ENCODE results near the gene SKA3. TPM values are rescaled to one million over a fixed set of nuclear protein-coding genes. Genes with fewer than 3 reads are reported as not detected.
"Not testable (repeated sequence)": the region's sequence is repeated elsewhere in the genome, so short reads cannot be mapped to it uniquely, and the experiment has no call there.

SKA3 gene
- total RNA-seq, 1 donor from 2014 or later, result 0.60 TPM

GRCh38 chr13:21216332-21216731, 40.0 kb upstream of the SKA3 start:
- no peak overlapping the region for H3K4me3 ChIP-seq
- peaks cover 14% of the 10 kb centered on the region for H3K9me3 ChIP-seq (replicated peaks)
- no peak overlapping the region for H3K27ac ChIP-seq (replicated peaks)
- peaks cover 23% of the 10 kb centered on the region for H3K27me3 ChIP-seq (ENCODE audit: low read depth)
- DNase-seq, result no peak
- intact Hi-C loops (cut with micrococcal nuclease), result no loop called here
- no peak for TF ChIP-seq CTCF (IDR thresholded peaks at IDR 0.05; ENCODE audit: borderline replicate concordance)
- H3K36me3 ChIP-seq, result no peaks in the 10 kb centered on the region
- H3K4me1 ChIP-seq, result no peaks in the 10 kb centered on the region

GRCh38 chr13:21215419-21215818, 39.1 kb upstream of the SKA3 start:
- H3K4me1 ChIP-seq; H3K36me3 ChIP-seq; intact Hi-C loops (cut with micrococcal nuclease); H3K27ac ChIP-seq (replicated peaks); H3K9me3 ChIP-seq (replicated peaks); DNase-seq; H3K4me3 ChIP-seq: not testable (repeated sequence)
- H3K27me3 ChIP-seq (ENCODE audit: low read depth), result peaks cover 32% of the 10 kb centered on the region

GRCh38 chr13:21212138-21212775, 35.9 kb upstream of the SKA3 start:
- H3K9me3 ChIP-seq (replicated peaks), result peaks cover 5% of the 10 kb centered on the region
- no peak for TF ChIP-seq CTCF (IDR thresholded peaks at IDR 0.05; ENCODE audit: borderline replicate concordance)
- peaks cover 34% of the 10 kb centered on the region for H3K27me3 ChIP-seq (ENCODE audit: low read depth)
- no peaks in the 10 kb centered on the region for H3K4me1 ChIP-seq
- no peaks in the 10 kb centered on the region for H3K36me3 ChIP-seq
- intact Hi-C loops (cut with micrococcal nuclease), result no loop called here
- DNase-seq, result no peak
- H3K4me3 ChIP-seq, result no peak overlapping the region
- no peak overlapping the region for H3K27ac ChIP-seq (replicated peaks)

- intact Hi-C loops (cut with micrococcal nuclease), result no loop called here
- Histone ChIP-seq H3K27ac (replicated peaks) (no peak overlapping the region), H3K4me1 (no peaks in the 10 kb centered on the region), H3K36me3 (no peaks in the 10 kb centered on the region), H3K27me3 (ENCODE audit: low read depth) (peaks cover 25% of the 10 kb centered on the region), H3K4me3 (no peak overlapping the region), H3K9me3 (replicated peaks) (peaks cover 5% of the 10 kb centered on the region)
- DNase-seq, result no peak
- no peak for TF ChIP-seq CTCF (IDR thresholded peaks at IDR 0.05; ENCODE audit: borderline replicate concordance)
Observed at GRCh38 chr13:21208652-21209154, 32.4 kb upstream of the SKA3 start.

GRCh38 chr13:21202767-21203531, 26.6 kb upstream of the SKA3 start:
- no peaks in the 10 kb centered on the region for H3K27me3 ChIP-seq (ENCODE audit: low read depth)
- DNase-seq, result no peak
- H3K9me3 ChIP-seq (replicated peaks), result peaks cover 4% of the 10 kb centered on the region
- no peaks in the 10 kb centered on the region for H3K4me1 ChIP-seq
- no peak overlapping the region for H3K4me3 ChIP-seq
- no peak for TF ChIP-seq CTCF (IDR thresholded peaks at IDR 0.05; ENCODE audit: borderline replicate concordance)
- intact Hi-C loops (cut with micrococcal nuclease), result no loop called here
- H3K36me3 ChIP-seq, result no peaks in the 10 kb centered on the region
- H3K27ac ChIP-seq (replicated peaks), result no peak overlapping the region

- intact Hi-C loops (cut with micrococcal nuclease); DNase-seq; H3K27me3 ChIP-seq (ENCODE audit: low read depth); H3K4me3 ChIP-seq; H3K4me1 ChIP-seq; H3K27ac ChIP-seq (replicated peaks); H3K36me3 ChIP-seq; H3K9me3 ChIP-seq (replicated peaks): not testable (repeated sequence)
Observed at GRCh38 chr13:21201456-21202190, 25.3 kb upstream of the SKA3 start.

GRCh38 chr13:21198391-21198790, 22.0 kb upstream of the SKA3 start:
- intact Hi-C loops (cut with micrococcal nuclease); H3K27ac ChIP-seq (replicated peaks); H3K4me1 ChIP-seq; H3K9me3 ChIP-seq (replicated peaks); H3K27me3 ChIP-seq (ENCODE audit: low read depth); DNase-seq; H3K36me3 ChIP-seq; H3K4me3 ChIP-seq: not testable (repeated sequence)

GRCh38 chr13:21197606-21198225, 21.4 kb upstream of the SKA3 start:
- intact Hi-C loops (cut with micrococcal nuclease); H3K9me3 ChIP-seq (replicated peaks); H3K4me1 ChIP-seq; H3K4me3 ChIP-seq; H3K27ac ChIP-seq (replicated peaks); H3K36me3 ChIP-seq; H3K27me3 ChIP-seq (ENCODE audit: low read depth); DNase-seq: not testable (repeated sequence)

GRCh38 chr13:21194756-21195155, 18.4 kb upstream of the SKA3 start:
- intact Hi-C loops (cut with micrococcal nuclease); H3K9me3 ChIP-seq (replicated peaks); H3K27me3 ChIP-seq (ENCODE audit: low read depth): not testable (repeated sequence)

More at GRCh38 chr13:21194756-21195155, 18.4 kb upstream of the SKA3 start:
- not testable (repeated sequence) for H3K36me3 ChIP-seq; H3K27ac ChIP-seq (replicated peaks); H3K4me3 ChIP-seq; DNase-seq; H3K4me1 ChIP-seq

Data from left ventricle myocardium inferior (tissue), 1 donor.